Suprapubic skin (tissue), 3 donors: ENCODE measurements around the gene FGF1.

Experiments used
- POLR2A ChIP-seq, 2 donors: fragments of 450-650 bp; IDR thresholded peaks; one replicate each; pipeline ENCODE4 v1.6.1; 2017; ENCODE audit warnings: antibody characterized with exemption in 2 of 2, mild to moderate bottlenecking in 2 of 2, moderate library complexity in 2 of 2
- TF ChIP-seq, protein P1 (sequence below), 2 donors: fragments of 200-600 bp in 1 of 2; fragments of 450-650 bp in 1 of 2; sonication (generic) in 1 of 2; IDR thresholded peaks; one replicate each; pipeline ENCODE4 v1.5.1; 2016 to 2019; ENCODE audit warnings: antibody characterized with exemption in 2 of 2, mild to moderate bottlenecking in 1 of 2, moderate library complexity in 1 of 2

DNA sequence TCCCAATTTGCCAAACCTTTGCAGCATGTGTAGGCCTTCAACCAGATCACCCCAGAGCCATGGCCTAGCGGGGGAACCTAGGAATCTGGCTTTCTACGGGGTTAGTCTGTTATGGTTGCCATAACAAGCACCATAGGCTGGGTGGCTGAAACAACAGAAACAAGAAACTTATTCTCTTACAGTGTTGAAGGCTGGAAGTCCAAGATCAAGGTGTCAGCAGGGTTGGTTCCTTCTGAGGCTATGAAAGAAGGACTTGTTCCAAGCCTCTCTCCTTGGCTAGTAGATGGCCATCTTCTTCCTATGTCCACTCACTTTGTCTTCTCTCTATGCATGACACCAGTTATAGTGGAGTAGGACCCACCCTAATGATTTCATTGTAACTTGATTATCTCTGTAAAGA lies 6.1 kb downstream of the FGF1 start:
- TF ChIP-seq, protein P1, sequence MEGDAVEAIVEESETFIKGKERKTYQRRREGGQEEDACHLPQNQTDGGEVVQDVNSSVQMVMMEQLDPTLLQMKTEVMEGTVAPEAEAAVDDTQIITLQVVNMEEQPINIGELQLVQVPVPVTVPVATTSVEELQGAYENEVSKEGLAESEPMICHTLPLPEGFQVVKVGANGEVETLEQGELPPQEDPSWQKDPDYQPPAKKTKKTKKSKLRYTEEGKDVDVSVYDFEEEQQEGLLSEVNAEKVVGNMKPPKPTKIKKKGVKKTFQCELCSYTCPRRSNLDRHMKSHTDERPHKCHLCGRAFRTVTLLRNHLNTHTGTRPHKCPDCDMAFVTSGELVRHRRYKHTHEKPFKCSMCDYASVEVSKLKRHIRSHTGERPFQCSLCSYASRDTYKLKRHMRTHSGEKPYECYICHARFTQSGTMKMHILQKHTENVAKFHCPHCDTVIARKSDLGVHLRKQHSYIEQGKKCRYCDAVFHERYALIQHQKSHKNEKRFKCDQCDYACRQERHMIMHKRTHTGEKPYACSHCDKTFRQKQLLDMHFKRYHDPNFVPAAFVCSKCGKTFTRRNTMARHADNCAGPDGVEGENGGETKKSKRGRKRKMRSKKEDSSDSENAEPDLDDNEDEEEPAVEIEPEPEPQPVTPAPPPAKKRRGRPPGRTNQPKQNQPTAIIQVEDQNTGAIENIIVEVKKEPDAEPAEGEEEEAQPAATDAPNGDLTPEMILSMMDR (IDR thresholded peaks at IDR 0.05) = no peak
- no peak for TF ChIP-seq POLR2A (IDR thresholded peaks at IDR 0.05)
